GM13976 (cell line): ENCODE results near the gene KIF21A.
A peak's percentile ranks its signal among the peaks of the same experiment; 100 is the strongest.

ENCODE experiments used
- DNase-seq: peaks from one replicate; pipeline ENCODE4 v3.0.0; 2012; ENCODE audit warnings: low spot score
- CTCF ChIP-seq: IDR thresholded peaks from 2 replicates; pipeline ENCODE4 v1.5.1; 2012; ENCODE audit warnings: borderline replicate concordance, mild to moderate bottlenecking; ENCODE audit not compliant: insufficient read depth; ENCODE audit errors: extremely low read depth, missing control alignments, control extremely low read depth
- in situ Hi-C: fragments of 300-500 bp; cut with MboI; formaldehyde crosslinking; loops from one replicate; pipeline ENCODE4 v1.12.0; 2022; ENCODE audit warnings: low sequenced_read_pairs, mixed read lengths, inconsistent platforms; ENCODE audit not compliant: unreplicated experiment

KIF21A gene

GRCh38 chr12:39443929-39444209 lies 949 bp upstream of the KIF21A start:
- in situ Hi-C loops = loop anchor here (25.0 kb wide), 1 partner anchor 168 kb away; the partner anchor contains the start of gene ABCD2
- DNase-seq = no peak
- no peak for TF ChIP-seq CTCF

GRCh38 chr12:39442831-39443080 lies 164 bp downstream of the KIF21A start:
- in situ Hi-C loops = loop anchor here (25.0 kb wide), 1 partner anchor 170 kb away; the partner anchor contains the start of gene ABCD2
- TF ChIP-seq CTCF = no peak

GRCh38 chr12:39441963-39442830 lies 723 bp downstream of the KIF21A start:
- in situ Hi-C loops = loop anchor here (25.0 kb wide), 1 partner anchor 170 kb away; the partner anchor contains the start of gene ABCD2
- no peak for TF ChIP-seq CTCF

More at GRCh38 chr12:39442831-39443080, 164 bp downstream of the KIF21A start:
- DNase-seq = no peak

GRCh38 chr12:39441189-39441962 lies 1.5 kb downstream of the KIF21A start:
- in situ Hi-C loops = loop anchor here (25.0 kb wide), 1 partner anchor 171 kb away; the partner anchor contains the start of gene ABCD2
- no peak for DNase-seq
- TF ChIP-seq CTCF = no peak

More at GRCh38 chr12:39441963-39442830, 723 bp downstream of the KIF21A start:
- peak; percentile 60 for DNase-seq

GRCh38 chr12:39440781-39441180 lies 2.1 kb downstream of the KIF21A start:
- no peak for DNase-seq
- in situ Hi-C loops = loop anchor here (25.0 kb wide), 1 partner anchor 172 kb away; the partner anchor contains the start of gene ABCD2
- no peak for TF ChIP-seq CTCF

GRCh38 chr12:39440101-39440500 lies 2.8 kb downstream of the KIF21A start:
- in situ Hi-C loops = loop anchor here (25.0 kb wide), 1 partner anchor 172 kb away; the partner anchor contains the start of gene ABCD2
- DNase-seq = no peak
- no peak for TF ChIP-seq CTCF
